Thymus (tissue), 11 donors: ENCODE measurements around the gene PRKN. TPM values are rescaled to one million over a fixed set of nuclear protein-coding genes. Genes with fewer than 3 reads are reported as not detected.

Experiments used
- DNase-seq, 9 donors: peaks; one replicate each; pipeline ENCODE4 v3.0.0-alpha.2; 2013; ENCODE audit warnings: low spot score in 9 of 9, low read depth in 6 of 9, missing footprints in 1 of 9
- H3K27ac ChIP-seq, 2 donors: one replicate each; pipeline ENCODE4 v1.5.1; 2013; ENCODE audit warnings: control low read depth in 1 of 2, low read depth in 1 of 2, low read length in 1 of 2, mild to moderate bottlenecking in 1 of 2, moderate library complexity in 1 of 2
- H3K27me3 ChIP-seq, 2 donors: one replicate each; pipeline ENCODE4 v1.5.1; 2013; ENCODE audit warnings: low read length in 1 of 2; ENCODE audit not compliant: control insufficient read depth in 2 of 2, insufficient read depth in 1 of 2
- H3K36me3 ChIP-seq, 2 donors: one replicate each; pipeline ENCODE4 v1.5.1; 2013; ENCODE audit warnings: low read length in 1 of 2, mild to moderate bottlenecking in 1 of 2, moderate library complexity in 1 of 2; ENCODE audit not compliant: control insufficient read depth in 2 of 2, insufficient read depth in 2 of 2
- H3K4me1 ChIP-seq, 2 donors: one replicate each; pipeline ENCODE4 v1.5.1; 2013; ENCODE audit warnings: low read length in 2 of 2; ENCODE audit not compliant: control insufficient read depth in 2 of 2, insufficient read depth in 2 of 2
- H3K4me3 ChIP-seq, 2 donors: one replicate each; pipeline ENCODE4 v1.5.1; 2013; ENCODE audit warnings: low read length in 2 of 2, control low read depth in 1 of 2, mild to moderate bottlenecking in 1 of 2
- H3K9me3 ChIP-seq, 2 donors: one replicate each; pipeline ENCODE4 v1.5.1; 2013; ENCODE audit warnings: low read length in 1 of 2, mild to moderate bottlenecking in 1 of 2; ENCODE audit not compliant: control insufficient read depth in 2 of 2, insufficient read depth in 1 of 2
- WGBS: extraction: QIAGEN DNeasy Blood & Tissue Kit; methylation state at CpG from one replicate; pipeline ENCODE4 v1.1.7; 2013; 5-methylcytosine and 5-hydroxymethylcytosine counted together
- polyA plus RNA-seq: library from polyadenylated mRNA; stranded (reverse); fragments of 200-250 nt; gene quantifications from one replicate; pipeline ENCODE4 v1.2.3, GENCODE V29; 2013
- total RNA-seq: library from RNA; stranded (reverse); fragments of 120-200 nt; gene quantifications from one replicate; pipeline ENCODE4 v1.2.4, GENCODE V29; 2013
- donor health status: healthy.

The PRKN gene
- total and polyA plus RNA-seq, 2 donors: 0.48 to 0.71 TPM

DNA sequence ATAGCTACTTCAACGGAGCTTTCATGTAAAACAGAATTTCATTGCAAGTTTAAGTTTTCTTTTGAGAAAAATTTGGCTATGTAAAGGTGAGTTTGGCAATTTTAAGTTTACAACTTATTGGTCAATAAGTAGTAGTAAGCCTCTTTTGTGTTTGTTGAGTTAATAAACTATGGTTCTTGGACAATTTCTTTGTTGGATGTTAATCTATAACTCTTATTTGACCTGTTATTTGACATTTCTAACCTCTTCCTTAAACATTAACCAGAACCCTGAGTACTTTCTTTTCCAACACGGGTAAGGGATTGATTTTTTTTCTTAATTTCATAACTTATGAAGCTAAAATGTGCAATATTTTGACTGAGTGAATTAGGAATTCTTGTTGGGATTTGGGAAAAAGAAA, 354.4 kb downstream of the PRKN start:
- H3K4me1 ChIP-seq: no peaks in the 10 kb centered on the region
- no peak for DNase-seq
- no peaks in the 10 kb centered on the region for H3K27me3 ChIP-seq
- WGBS: 94% methylated on average over 2 of the region's 2 CpGs
- no peak overlapping the region for H3K4me3 ChIP-seq
- no peaks in the 10 kb centered on the region for H3K9me3 ChIP-seq
- no peaks in the 10 kb centered on the region for H3K36me3 ChIP-seq
- H3K27ac ChIP-seq: no peak overlapping the region

DNA sequence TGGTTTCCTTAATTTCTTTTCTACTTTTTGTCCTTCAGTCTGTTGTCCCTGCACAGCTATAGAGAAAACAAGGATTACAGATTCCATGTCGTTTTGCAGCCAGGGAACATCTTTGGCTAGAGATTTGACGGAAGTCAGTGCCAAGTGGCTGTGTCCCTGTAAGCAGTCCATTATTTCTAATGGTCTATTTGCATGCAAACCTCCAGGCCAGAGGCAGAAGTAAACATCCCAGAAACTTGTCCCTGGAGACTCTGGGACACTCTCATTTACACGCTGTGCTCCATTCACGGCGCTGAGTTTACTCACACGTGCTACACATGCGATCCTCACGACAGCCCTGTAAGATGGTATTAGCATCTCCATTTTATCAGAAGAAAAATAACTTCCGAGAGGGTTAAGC, 355.5 kb downstream of the PRKN start:
- no peak overlapping the region for H3K4me3 ChIP-seq
- 83% methylated on average over 9 of the region's 9 CpGs for WGBS
- no peak overlapping the region for H3K27ac ChIP-seq
- H3K4me1 ChIP-seq: no peaks in the 10 kb centered on the region
- H3K27me3 ChIP-seq: no peaks in the 10 kb centered on the region
- no peaks in the 10 kb centered on the region for H3K36me3 ChIP-seq
- H3K9me3 ChIP-seq: no peaks in the 10 kb centered on the region
- no peak for DNase-seq

DNA sequence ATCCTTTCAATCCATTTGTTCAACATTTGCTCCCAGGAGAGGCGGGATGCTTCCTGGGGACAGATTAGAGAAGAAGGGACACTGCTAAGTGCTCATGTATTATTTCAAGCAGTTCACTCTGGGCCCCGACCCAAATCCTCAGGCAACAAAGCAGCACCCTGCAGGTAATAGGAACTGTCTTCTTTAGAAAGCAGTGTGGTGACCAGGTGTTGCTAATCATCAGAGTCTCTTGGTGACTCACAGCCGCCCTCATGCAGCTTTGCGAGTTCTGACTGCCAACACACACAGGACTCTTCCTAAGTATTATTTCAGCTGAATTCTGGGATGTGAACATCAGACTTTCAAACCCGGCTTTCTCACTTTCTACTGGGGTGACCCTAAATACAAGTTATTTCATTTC, 356.4 kb downstream of the PRKN start:
- Histone ChIP-seq H3K9me3 (no peaks in the 10 kb centered on the region), H3K4me1 (no peaks in the 10 kb centered on the region), H3K27me3 (no peaks in the 10 kb centered on the region), H3K27ac (no peak overlapping the region), H3K4me3 (no peak overlapping the region), H3K36me3 (no peaks in the 10 kb centered on the region)
- no peak for DNase-seq
- 94% methylated on average over 5 of the region's 5 CpGs for WGBS

DNA sequence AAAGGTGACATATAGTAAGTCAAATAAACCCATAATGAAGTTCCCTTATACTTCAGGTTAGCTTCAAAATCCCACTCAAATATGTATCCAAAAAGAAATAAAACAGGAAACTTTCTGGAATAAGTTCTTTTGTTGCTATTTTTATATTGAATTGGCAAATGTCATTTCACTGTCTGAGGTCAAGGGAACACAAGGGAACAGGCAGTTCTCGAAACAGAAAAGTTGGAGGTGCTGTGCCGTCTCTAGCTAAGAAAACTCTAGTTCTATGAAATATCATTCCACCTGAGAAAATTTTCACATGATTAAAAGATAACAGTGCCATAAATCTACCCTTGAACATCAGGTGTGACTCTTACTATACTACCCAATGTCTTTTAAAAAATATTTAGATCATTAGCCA, 358.5 kb downstream of the PRKN start:
- H3K36me3 ChIP-seq: no peaks in the 10 kb centered on the region
- H3K27ac ChIP-seq: no peak overlapping the region
- H3K9me3 ChIP-seq: no peaks in the 10 kb centered on the region
- 95% methylated on average over 2 of the region's 2 CpGs for WGBS
- no peak for DNase-seq
- H3K4me3 ChIP-seq: no peak overlapping the region
- H3K4me1 ChIP-seq: no peaks in the 10 kb centered on the region
- H3K27me3 ChIP-seq: no peaks in the 10 kb centered on the region

DNA sequence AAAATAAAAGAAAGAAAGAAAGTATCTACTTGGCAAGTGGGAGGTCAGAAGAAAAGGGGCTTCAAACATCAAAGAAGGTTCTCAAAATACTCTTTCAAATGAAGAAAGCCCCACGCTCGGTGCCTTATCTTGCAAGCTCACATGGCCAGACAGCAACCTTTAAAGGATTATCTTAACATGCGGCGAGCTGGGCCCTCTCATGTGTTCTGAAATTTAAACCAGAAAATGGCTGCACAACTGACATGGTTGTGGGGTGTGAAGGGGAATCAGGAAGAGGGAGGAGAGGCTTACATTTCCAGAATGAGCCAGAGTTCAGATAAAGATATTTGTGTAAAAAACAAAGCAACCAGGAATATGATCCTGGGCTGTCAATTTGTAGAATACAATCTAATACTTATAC, 363.1 kb downstream of the PRKN start:
- Histone ChIP-seq H3K27me3 (no peaks in the 10 kb centered on the region), H3K4me1 (no peaks in the 10 kb centered on the region), H3K36me3 (no peaks in the 10 kb centered on the region), H3K9me3 (no peaks in the 10 kb centered on the region), H3K4me3 (no peak overlapping the region), H3K27ac (no peak overlapping the region)
- WGBS: 92% methylated on average over 4 of the region's 4 CpGs
- DNase-seq: no peak

DNA sequence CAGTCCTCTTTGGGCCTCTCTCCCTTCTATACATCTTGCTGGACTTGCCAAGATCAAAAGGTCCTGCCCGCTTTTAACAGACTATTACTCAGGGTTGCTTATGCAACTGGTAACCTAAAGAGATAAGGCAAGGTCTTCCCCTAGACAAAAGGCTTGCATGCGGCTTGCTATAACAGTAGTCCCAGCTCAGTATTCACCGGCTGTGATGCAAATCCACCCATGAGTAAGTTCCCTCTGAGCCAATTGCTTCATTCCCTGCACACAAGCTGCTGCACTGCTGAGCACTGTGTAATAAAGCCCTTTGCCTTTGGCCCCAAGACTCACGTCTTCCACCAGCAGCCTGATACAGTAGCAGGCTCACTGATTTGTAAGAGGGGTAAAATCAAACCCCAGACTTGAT, 363.8 kb downstream of the PRKN start:
- WGBS: 95% methylated on average over 4 of the region's 4 CpGs
- no peaks in the 10 kb centered on the region for H3K4me1 ChIP-seq
- H3K27ac ChIP-seq: no peak overlapping the region
- no peak overlapping the region for H3K4me3 ChIP-seq
- no peak for DNase-seq
- H3K36me3 ChIP-seq: no peaks in the 10 kb centered on the region
- H3K27me3 ChIP-seq: no peaks in the 10 kb centered on the region
- H3K9me3 ChIP-seq: no peaks in the 10 kb centered on the region

DNA sequence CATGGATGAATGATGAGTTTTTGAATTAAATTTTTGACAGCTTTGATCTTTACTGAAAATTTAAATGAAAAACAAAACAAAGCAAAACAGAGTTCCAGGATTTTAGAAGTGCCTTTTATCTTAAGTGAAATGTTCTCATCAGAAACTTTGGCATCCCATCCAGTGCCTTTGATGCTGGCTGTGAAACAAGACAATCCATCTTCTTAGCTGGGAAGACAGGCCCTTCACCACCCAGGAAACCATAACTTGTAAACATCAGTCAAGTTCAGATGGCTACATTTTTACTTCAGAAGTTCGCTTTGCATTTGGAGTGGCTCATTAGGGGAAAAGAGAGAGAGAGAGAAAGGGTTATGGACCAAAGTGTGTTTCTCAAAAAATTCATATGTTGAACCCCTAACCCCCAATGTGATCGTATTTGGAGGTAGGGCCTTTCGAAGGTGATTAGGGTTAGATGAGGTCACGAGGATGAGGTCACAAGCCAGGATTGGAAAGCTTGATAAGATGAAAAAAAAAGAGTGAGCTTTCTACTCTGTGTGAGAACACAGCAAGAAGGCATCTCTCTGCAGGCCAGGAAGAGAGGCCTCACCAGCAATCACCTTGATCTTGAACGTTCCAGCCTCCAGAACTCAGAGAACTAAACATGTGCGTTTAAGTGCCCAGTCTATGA, 366.5 kb downstream of the PRKN start:
- 91% methylated on average over 6 of the region's 6 CpGs for WGBS
- no peak overlapping the region for H3K4me3 ChIP-seq
- no peaks in the 10 kb centered on the region for H3K4me1 ChIP-seq
- no peak for DNase-seq
- no peaks in the 10 kb centered on the region for H3K27me3 ChIP-seq
- H3K36me3 ChIP-seq: no peaks in the 10 kb centered on the region
- no peaks in the 10 kb centered on the region for H3K9me3 ChIP-seq
- H3K27ac ChIP-seq: no peak overlapping the region

DNA sequence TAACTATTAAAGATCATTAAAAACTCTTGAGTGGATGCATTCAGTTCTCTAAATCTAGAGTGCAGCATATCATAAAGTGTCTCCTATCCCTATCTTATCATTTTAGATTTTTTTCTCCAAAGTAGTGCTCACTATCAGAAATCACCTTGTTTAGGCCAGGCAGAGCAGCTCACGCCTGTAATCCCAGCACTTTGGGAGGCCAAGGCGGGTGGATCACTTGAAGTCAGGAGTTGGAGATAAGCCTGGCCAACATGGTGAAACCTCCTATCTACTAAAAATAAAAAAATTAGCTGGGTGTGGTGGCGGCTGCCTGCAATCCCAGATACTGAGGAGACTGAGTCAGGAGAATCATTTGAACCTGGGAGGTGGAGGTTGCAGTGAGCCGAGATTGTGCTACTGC, 368.9 kb downstream of the PRKN start:
- Histone ChIP-seq H3K36me3 (no peaks in the 10 kb centered on the region), H3K27me3 (no peaks in the 10 kb centered on the region), H3K27ac (no peak overlapping the region), H3K4me3 (no peak overlapping the region), H3K4me1 (no peaks in the 10 kb centered on the region), H3K9me3 (no peaks in the 10 kb centered on the region)
- DNase-seq: no peak
- WGBS: 94% methylated on average over 4 of the region's 4 CpGs

DNA sequence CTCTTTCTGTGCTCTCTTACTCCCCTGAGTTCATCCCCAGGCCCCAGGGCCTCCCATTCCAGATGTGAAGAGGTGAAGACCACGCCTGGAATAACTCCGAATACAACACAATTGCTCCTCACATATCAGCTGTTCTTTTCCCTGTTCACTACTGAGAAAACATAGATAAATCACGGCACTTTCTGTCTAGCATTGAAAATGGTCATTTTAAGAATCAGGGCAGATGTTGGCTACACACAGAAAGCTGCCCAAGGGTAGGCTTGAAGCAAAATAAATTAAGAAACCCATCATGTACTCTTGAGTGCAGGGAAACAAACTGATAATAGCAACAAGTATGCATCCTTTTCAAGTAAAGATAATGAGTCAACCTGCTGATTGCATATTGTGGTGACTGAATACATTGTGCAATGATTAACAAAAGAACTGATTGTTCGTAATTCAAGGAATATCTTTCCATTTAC, 382.5 kb downstream of the PRKN start:
- H3K4me1 ChIP-seq: no peaks in the 10 kb centered on the region
- no peak overlapping the region for H3K27ac ChIP-seq
- WGBS: 86% methylated on average over 4 of the region's 4 CpGs
- H3K9me3 ChIP-seq: no peaks in the 10 kb centered on the region
- H3K4me3 ChIP-seq: no peak overlapping the region
- H3K27me3 ChIP-seq: no peaks in the 10 kb centered on the region
- no peaks in the 10 kb centered on the region for H3K36me3 ChIP-seq
- DNase-seq: no peak

DNA sequence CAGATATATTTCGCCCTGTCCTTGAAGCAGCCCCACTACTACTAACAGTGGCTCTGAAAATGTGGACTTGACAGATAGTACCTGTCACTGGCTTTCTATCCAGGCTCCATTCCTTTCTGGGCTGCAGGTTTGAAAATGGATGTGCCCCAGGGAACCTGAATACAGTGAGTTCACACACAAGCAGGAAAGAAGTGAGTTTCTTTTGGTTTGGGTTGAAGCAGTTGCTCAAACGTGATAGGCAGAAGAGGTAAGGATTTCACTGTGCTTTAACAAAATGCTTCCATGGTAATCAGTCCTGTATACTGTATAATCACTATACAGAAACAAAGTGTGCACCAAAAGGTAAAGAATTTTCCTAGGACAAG, 382.9 kb downstream of the PRKN start:
- no peak overlapping the region for H3K4me3 ChIP-seq
- 86% methylated on average over 2 of the region's 2 CpGs for WGBS

More for the DNA sequence above, 382.9 kb downstream of the PRKN start:
- Histone ChIP-seq H3K9me3 (no peaks in the 10 kb centered on the region), H3K27me3 (no peaks in the 10 kb centered on the region), H3K4me1 (no peaks in the 10 kb centered on the region), H3K27ac (no peak overlapping the region), H3K36me3 (no peaks in the 10 kb centered on the region)
- DNase-seq: no peak
